ENCODE data around the gene MAP3K3. TPM values are rescaled to one million over a fixed set of nuclear protein-coding genes. Genes with fewer than 3 reads are reported as not detected.

MAP3K3 gene
- total and polyA plus RNA-seq, 2 donors (not counting 1 experiment from before 2014, with no cell fraction given) = 49.1 to 74.7 TPM

DNA sequence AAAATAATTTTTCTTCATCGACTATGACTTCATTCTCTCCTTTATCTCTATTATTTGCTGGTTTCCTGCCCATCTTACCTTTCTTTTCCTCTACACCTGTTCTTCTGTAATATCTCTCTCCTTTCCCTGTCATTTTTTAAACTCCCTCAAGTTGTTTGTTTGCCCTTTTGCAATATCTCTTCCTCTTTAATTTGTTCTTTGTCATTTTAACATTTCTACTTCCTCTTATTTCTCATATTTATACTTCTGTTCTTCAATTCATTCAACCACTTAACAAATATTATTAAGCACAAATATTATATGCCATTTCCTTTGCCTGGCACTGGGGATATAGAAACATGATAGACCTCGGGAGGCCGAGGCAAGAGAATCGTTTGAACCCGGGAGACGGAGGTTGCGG lies 22.6 kb downstream of the MAP3K3 start:
- Histone ChIP-seq H3K9me3 (ENCODE audit: control extremely low read depth in 1 of 3, control insufficient read depth in 2 of 3, insufficient read depth in 1 of 3, low read length in 2 of 3) (no peaks in the 10 kb centered on the region), H3K27ac (ENCODE audit: low read length in 2 of 2) (peak overlapping the region in 1 of 2 donors; percentile 85), H3K9ac (ENCODE audit: low read length) (no peak overlapping the region), H2AFZ (ENCODE audit: insufficient read depth, low read depth, low read length, poor library complexity, severe bottlenecking) (no peak overlapping the region), H3K79me2 (ENCODE audit: control insufficient read depth, insufficient read depth, low read length) (peaks cover 15% of the 10 kb centered on the region), H3K4me3 (ENCODE audit: control extremely low read depth in 1 of 5, extremely low read depth in 1 of 5, insufficient read depth in 1 of 5, low read depth in 2 of 5, low read length in 4 of 5) (no peak overlapping the region), H3K4me1 (ENCODE audit: control insufficient read depth in 2 of 2, insufficient read depth in 2 of 2, low read length in 2 of 2) (peaks cover 29 to 39% of the 10 kb centered on the region in 2 donors), H3K27me3 (replicated peaks in 1 of 4; ENCODE audit: control extremely low read depth in 1 of 4, control insufficient read depth in 3 of 4, insufficient read depth in 4 of 4, low read length in 3 of 4) (no peaks in the 10 kb centered on the region), H4K20me1 (ENCODE audit: control insufficient read depth, insufficient read depth, low read length, poor library complexity, severe bottlenecking) (no peaks in the 10 kb centered on the region), H3K4me2 (replicated peaks; ENCODE audit: low read depth, low read length, poor library complexity, severe bottlenecking) (peak overlapping the region; percentile 16), H3K36me3 (replicated peaks in 1 of 2; ENCODE audit: control extremely low read depth in 1 of 2, control insufficient read depth in 1 of 2, extremely low read depth in 1 of 2, insufficient read depth in 2 of 2, low read length in 1 of 2) (peaks cover 1 to 10% of the 10 kb centered on the region in 2 experiments)
- DNase-seq (no peak), ATAC-seq (ENCODE audit: low read depth) (no peak)
- Mint-ChIP-seq H3K27me3 (no peaks in the 10 kb centered on the region), H3K4me1 (peaks cover 42% of the 10 kb centered on the region), H3K9me3 (ENCODE audit: insufficient read depth) (no peaks in the 10 kb centered on the region), H3K4me3 (no peak overlapping the region), H3K27ac (peak overlapping the region; percentile 82)
- TF ChIP-seq EZH2 (IDR thresholded peaks at IDR 0.05; ENCODE audit: borderline replicate concordance, insufficient read depth, low read depth, low read length, poor library complexity, severe bottlenecking) = no peak
- TF ChIP-seq, protein P1, sequence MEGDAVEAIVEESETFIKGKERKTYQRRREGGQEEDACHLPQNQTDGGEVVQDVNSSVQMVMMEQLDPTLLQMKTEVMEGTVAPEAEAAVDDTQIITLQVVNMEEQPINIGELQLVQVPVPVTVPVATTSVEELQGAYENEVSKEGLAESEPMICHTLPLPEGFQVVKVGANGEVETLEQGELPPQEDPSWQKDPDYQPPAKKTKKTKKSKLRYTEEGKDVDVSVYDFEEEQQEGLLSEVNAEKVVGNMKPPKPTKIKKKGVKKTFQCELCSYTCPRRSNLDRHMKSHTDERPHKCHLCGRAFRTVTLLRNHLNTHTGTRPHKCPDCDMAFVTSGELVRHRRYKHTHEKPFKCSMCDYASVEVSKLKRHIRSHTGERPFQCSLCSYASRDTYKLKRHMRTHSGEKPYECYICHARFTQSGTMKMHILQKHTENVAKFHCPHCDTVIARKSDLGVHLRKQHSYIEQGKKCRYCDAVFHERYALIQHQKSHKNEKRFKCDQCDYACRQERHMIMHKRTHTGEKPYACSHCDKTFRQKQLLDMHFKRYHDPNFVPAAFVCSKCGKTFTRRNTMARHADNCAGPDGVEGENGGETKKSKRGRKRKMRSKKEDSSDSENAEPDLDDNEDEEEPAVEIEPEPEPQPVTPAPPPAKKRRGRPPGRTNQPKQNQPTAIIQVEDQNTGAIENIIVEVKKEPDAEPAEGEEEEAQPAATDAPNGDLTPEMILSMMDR (IDR thresholded peaks at IDR 0.05) = no peak
- POLR2A ChIA-PET = interaction anchor here (1.2 kb wide), 1 partner anchor 52 kb away, joined by 5 read pairs; no protein-coding TSS in a partner anchor
- intact Hi-C loops (cut with micrococcal nuclease) = no loop called here
- CTCF ChIA-PET = interaction anchor here (1.3 kb wide), 1 partner anchor 66 kb away, joined by 5 read pairs; no protein-coding TSS in a partner anchor
- 96% methylated on average over 7 of the region's 7 CpGs for WGBS (ENCODE audit: insufficient coverage)

- peaks cover 29 to 39% of the 10 kb centered on the region in 2 donors for H3K4me1 ChIP-seq (ENCODE audit: control insufficient read depth in 2 of 2, insufficient read depth in 2 of 2, low read length in 2 of 2)
- no peak overlapping the region for H3K4me3 ChIP-seq (ENCODE audit: control extremely low read depth in 1 of 5, extremely low read depth in 1 of 5, insufficient read depth in 1 of 5, low read depth in 2 of 5, low read length in 4 of 5)
- H3K9ac ChIP-seq (ENCODE audit: low read length) = peak overlapping the region; percentile 8
- H3K9me3 ChIP-seq (ENCODE audit: control extremely low read depth in 1 of 3, control insufficient read depth in 2 of 3, insufficient read depth in 1 of 3, low read length in 2 of 3) = no peaks in the 10 kb centered on the region
- H3K79me2 ChIP-seq (ENCODE audit: control insufficient read depth, insufficient read depth, low read length) = peaks cover 15% of the 10 kb centered on the region
- ChIA-PET POLR2A (interaction anchor here (1.0 to 1.2 kb wide), 3 partner anchors 23 to 53 kb away, joined by 3 to 5 read pairs (median 4); no protein-coding TSS in a partner anchor), CTCF (interaction anchor here (0.8 to 1.4 kb wide), 6 partner anchors 20 to 65 kb away, joined by 3 to 5 read pairs (median 3); no protein-coding TSS in a partner anchor)
- Mint-ChIP-seq H3K27ac (peak overlapping the region; percentile 82), H3K27me3 (no peaks in the 10 kb centered on the region), H3K4me3 (peak overlapping the region; percentile 70), H3K4me1 (peaks cover 39% of the 10 kb centered on the region), H3K9me3 (ENCODE audit: insufficient read depth) (no peaks in the 10 kb centered on the region)
- peak overlapping the region; percentile 20 for H2AFZ ChIP-seq (ENCODE audit: insufficient read depth, low read depth, low read length, poor library complexity, severe bottlenecking)
- H3K27ac ChIP-seq (ENCODE audit: low read length in 2 of 2) = peak overlapping the region; percentile 46 to 85
- intact Hi-C loops (cut with micrococcal nuclease) = no loop called here
- H3K36me3 ChIP-seq (replicated peaks in 1 of 2; ENCODE audit: control extremely low read depth in 1 of 2, control insufficient read depth in 1 of 2, extremely low read depth in 1 of 2, insufficient read depth in 2 of 2, low read length in 1 of 2) = peaks cover 2 to 12% of the 10 kb centered on the region in 2 experiments
- H3K27me3 ChIP-seq (replicated peaks in 1 of 4; ENCODE audit: control extremely low read depth in 1 of 4, control insufficient read depth in 3 of 4, insufficient read depth in 4 of 4, low read length in 3 of 4) = no peaks in the 10 kb centered on the region
- peak overlapping the region; percentile 52 for H3K4me2 ChIP-seq (replicated peaks; ENCODE audit: low read depth, low read length, poor library complexity, severe bottlenecking)
- no peak for TF ChIP-seq EZH2 (IDR thresholded peaks at IDR 0.05; ENCODE audit: borderline replicate concordance, insufficient read depth, low read depth, low read length, poor library complexity, severe bottlenecking)
- TF ChIP-seq, protein P1 (IDR thresholded peaks at IDR 0.05) = no peak
- no peak for DNase-seq
- H4K20me1 ChIP-seq (ENCODE audit: control insufficient read depth, insufficient read depth, low read length, poor library complexity, severe bottlenecking) = no peaks in the 10 kb centered on the region
- peak; percentile 77 for ATAC-seq (ENCODE audit: low read depth)
- WGBS (ENCODE audit: insufficient coverage) = 100% methylated on average over 2 of the region's 5 CpGs
Measured at GRCh38 chr17:63645775-63646487, 23.7 kb downstream of the MAP3K3 start.
